Measurements from ENCODE around the gene ADK. TPM values are rescaled to one million over a fixed set of nuclear protein-coding genes. Genes with fewer than 3 reads are reported as not detected.

ADK gene
- total and polyA plus RNA-seq, 2 of the 4 experiments (the other 2 are of a cell fraction): 30.6 to 40.9 TPM

- Histone ChIP-seq H3K18ac (ENCODE audit: low read depth, low read length) (no peak overlapping the region), H3K4me2 (ENCODE audit: low read depth, low read length) (no peak overlapping the region), H4K20me1 (ENCODE audit: insufficient read depth, low read length) (no peaks in the 10 kb centered on the region), H3K23ac (ENCODE audit: low read depth, low read length) (no peak overlapping the region), H3K4ac (ENCODE audit: low read depth, low read length) (no peak overlapping the region), H3K27me3 (ENCODE audit: control insufficient read depth, insufficient read depth, low read length) (no peaks in the 10 kb centered on the region), H3K27ac (ENCODE audit: insufficient read depth, low read length) (no peak overlapping the region), H2AK9ac (replicated peaks; ENCODE audit: low read depth, low read length, poor library complexity) (no peak overlapping the region), H3K9me1 (ENCODE audit: insufficient read depth, low read length) (peaks cover 5% of the 10 kb centered on the region; the same call in 1 of the 2 replicates), H3K9me3 (ENCODE audit: control insufficient read depth, insufficient read depth, low read length) (no peaks in the 10 kb centered on the region), H3K79me1 (ENCODE audit: low read depth in 1 of 2, low read length in 2 of 2) (peaks cover 4 to 9% of the 10 kb centered on the region in 2 experiments; a peak in 3 of 4 replicates), H2AFZ (replicated peaks; ENCODE audit: low read length, poor library complexity) (no peak overlapping the region), H2AK5ac (ENCODE audit: low read depth, low read length) (no peak overlapping the region), H2BK120ac (ENCODE audit: low read depth, low read length) (no peak overlapping the region), H3K14ac (replicated peaks; ENCODE audit: low read depth, low read length) (no peak overlapping the region), H3K56ac (ENCODE audit: extremely low read depth, insufficient read depth, low read length) (no peak overlapping the region), H2BK15ac (ENCODE audit: low read depth, low read length) (no peak overlapping the region), H4K5ac (ENCODE audit: low read depth, low read length) (no peak overlapping the region), H3K4me1 (ENCODE audit: control insufficient read depth, insufficient read depth, low read length) (no peaks in the 10 kb centered on the region), H3K36me3 (ENCODE audit: control insufficient read depth, insufficient read depth, low read length) (no peaks in the 10 kb centered on the region), H4K91ac (ENCODE audit: insufficient read depth, low read depth, low read length) (no peak overlapping the region), H3K9ac (ENCODE audit: low read depth, low read length) (no peak overlapping the region), H2BK20ac (ENCODE audit: low read depth, low read length) (no peak overlapping the region), H4K8ac (ENCODE audit: low read depth in 2 of 2, low read length in 2 of 2) (no peak overlapping the region), H3K4me3 (ENCODE audit: insufficient read depth, low read depth, low read length) (no peak overlapping the region), H2BK5ac (ENCODE audit: low read depth, low read length, poor library complexity, severe bottlenecking) (no peak overlapping the region)
- BruUV-seq (replicated peaks): no TSS peak
- ChIA-PET CTCF (no interaction called here), POLR2A (ENCODE audit: unreplicated experiment) (no interaction called here)
- DNase-seq (no peak), ATAC-seq (ENCODE audit: low read depth) (no peak)
- WGBS, 2 experiments (ENCODE audit: extremely low coverage in 2 of 2, insufficient read length in 1 of 2): no CpG with 5 or more reads among the region's 2 CpGs
- in situ Hi-C loops (cut with MboI; ENCODE audit: low sequenced_read_pairs) (no loop called here), dilution Hi-C loops (cut with HindIII; ENCODE audit: low sequenced_read_pairs, unreplicated experiment) (no loop called here), intact Hi-C loops (cut with micrococcal nuclease) (no loop called here)
- TF ChIP-seq SMC3 (IDR thresholded peaks at IDR 0.05; ENCODE audit: low read depth, low read length) (no peak), CTCF (conservative IDR thresholded peaks at IDR 0.05; ENCODE audit: low read depth, low read length) (no peak), RAD21 (IDR thresholded peaks at IDR 0.05; ENCODE audit: low read length) (no peak), CHD1 (IDR thresholded peaks at IDR 0.05; ENCODE audit: low read depth, low read length) (no peak), RCOR1 (IDR thresholded peaks at IDR 0.05; ENCODE audit: insufficient replicate concordance, low read length) (no peak), USF2 (IDR thresholded peaks at IDR 0.05; ENCODE audit: low read depth, low read length) (no peak), RFX5 (IDR thresholded peaks at IDR 0.05; ENCODE audit: low read depth, low read length) (no peak), FOS (IDR thresholded peaks at IDR 0.05; ENCODE audit: low read depth, low read length) (no peak), NFE2L2 (IDR thresholded peaks at IDR 0.05; ENCODE audit: low read depth, low read length) (no peak), MXI1 (IDR thresholded peaks at IDR 0.05; ENCODE audit: borderline replicate concordance, low read depth, low read length) (no peak), MAFK (IDR thresholded peaks at IDR 0.05; ENCODE audit: low read depth, low read length) (no peak), POLR2A (IDR thresholded peaks at IDR 0.05; ENCODE audit: low read depth, low read length) (no peak), BHLHE40 (IDR thresholded peaks at IDR 0.05; ENCODE audit: low read depth, low read length) (no peak)
Observed at GRCh38 chr10:74171625-74172024, 20.6 kb downstream of the ADK start.

Data from IMR-90 (cell line).